ENCODE data around the gene ARHGAP15. TPM values are rescaled to one million over a fixed set of nuclear protein-coding genes. Genes with fewer than 3 reads are reported as not detected.

Gene ARHGAP15
- polyA plus RNA-seq, 2 of the 4 experiments (the other 2 are of a cell fraction) = 0.34 TPM; not detected in 1

- no peak for FAIRE-seq
- Histone ChIP-seq H3K4me2 (no peak overlapping the region), H3K9me3 (no peaks in the 10 kb centered on the region), H3K4me1 (no peaks in the 10 kb centered on the region), H3K4me3 (no peak overlapping the region), H3K27ac (no peak overlapping the region)
- no peak for TF ChIP-seq CBX8 (IDR thresholded peaks at IDR 0.05)
- TF ChIP-seq MAX (IDR thresholded peaks at IDR 0.05) = no peak
- no peak for TF ChIP-seq RCOR1 (IDR thresholded peaks at IDR 0.05; ENCODE audit: low read depth, low read length)
- TF ChIP-seq HMGXB4 (CRISPR knock-in tag; IDR thresholded peaks at IDR 0.05; ENCODE audit: borderline replicate concordance) = no peak
- no peak for TF ChIP-seq BCL3 (IDR thresholded peaks at IDR 0.05)
- TF ChIP-seq ZNF302 (CRISPR knock-in tag; IDR thresholded peaks at IDR 0.05) = no peak
- no peak for TF ChIP-seq GATA3 (IDR thresholded peaks at IDR 0.05; ENCODE audit: borderline replicate concordance)
- no peak for TF ChIP-seq SREBF2 (IDR thresholded peaks at IDR 0.05)
- no peak for TF ChIP-seq ZFP36 (IDR thresholded peaks at IDR 0.05; ENCODE audit: borderline replicate concordance, partially characterized antibody)
- TF ChIP-seq EP300 (IDR thresholded peaks at IDR 0.05) = no peak
- TF ChIP-seq CHD2 (IDR thresholded peaks at IDR 0.05; ENCODE audit: low read length, partially characterized antibody) = no peak
- CTCF ChIA-PET = no interaction called here
- no peak for DNase-seq (ENCODE audit: low read depth in 1 of 2, low spot score in 1 of 2)
- POLR2A ChIA-PET = no interaction called here
- WGBS (ENCODE audit: missing lambda C conversion rate) = 27% methylated on average over 9 of the region's 9 CpGs
- no peak for ATAC-seq
These were observed 216.9 kb downstream of the ARHGAP15 start for GRCh38 chr2:143345887-143346787.

- no peak overlapping the region for H3K27ac ChIP-seq
- H3K9me3 ChIP-seq = no peaks in the 10 kb centered on the region
- TF ChIP-seq CBX2 (IDR thresholded peaks at IDR 0.05; ENCODE audit: borderline replicate concordance, low read depth) (no peak), EHF (CRISPR knock-in tag; IDR thresholded peaks at IDR 0.05) (no peak), E2F6 (IDR thresholded peaks at IDR 0.05; ENCODE audit: borderline replicate concordance, low read depth) (no peak), RCOR1 (IDR thresholded peaks at IDR 0.05; ENCODE audit: low read depth, low read length) (no peak), NPAS2 (CRISPR knock-in tag; IDR thresholded peaks at IDR 0.05; ENCODE audit: borderline replicate concordance) (no peak), MAX (IDR thresholded peaks at IDR 0.05) (no peak), KDM5A (IDR thresholded peaks at IDR 0.05) (no peak), PHF8 (IDR thresholded peaks at IDR 0.05; ENCODE audit: borderline replicate concordance, low read depth) (no peak), NFE2L2 (conservative IDR thresholded peaks at IDR 0.05; ENCODE audit: low read length) (no peak), FOXS1 (CRISPR knock-in tag; IDR thresholded peaks at IDR 0.05) (no peak), JUNB (IDR thresholded peaks at IDR 0.05) (no peak)
- 64% methylated on average over 10 of the region's 10 CpGs for WGBS (ENCODE audit: missing lambda C conversion rate)
- no peak overlapping the region for H3K4me2 ChIP-seq
- ChIA-PET CTCF (no interaction called here), POLR2A (no interaction called here)
- ATAC-seq (no peak), DNase-seq (ENCODE audit: low read depth in 1 of 2, low spot score in 1 of 2) (no peak), FAIRE-seq (no peak)
- no peak overlapping the region for H3K4me3 ChIP-seq
- H3K4me1 ChIP-seq = no peaks in the 10 kb centered on the region
These were observed 218.1 kb downstream of the ARHGAP15 start for GRCh38 chr2:143347271-143347695.

All from A549 (cell line).